Loucy (cell line): ENCODE results near the gene AKAP6.

ENCODE experiments used
- H2AFZ ChIP-seq: fragments of 200-600 bp; sonication (generic); 2 replicates; pipeline ENCODE4 v1.6.0; 2016; ENCODE audit warnings: antibody characterized with exemption, mild to moderate bottlenecking, low read length, moderate library complexity
- H3F3A ChIP-seq: fragments of 200-600 bp; 2 replicates; pipeline ENCODE4 v1.6.0; 2016; ENCODE audit warnings: antibody characterized with exemption, low read depth, mild to moderate bottlenecking
- H3K27me3 ChIP-seq: fragments of 200-600 bp; sonication (generic); 2 replicates; pipeline ENCODE4 v1.6.1; 2014; ENCODE audit warnings: low read length, mild to moderate bottlenecking; ENCODE audit not compliant: insufficient read depth, poor library complexity, severe bottlenecking
- H3K36me3 ChIP-seq: fragments of 200-600 bp; sonication (generic); 2 replicates; pipeline ENCODE4 v1.6.1; 2016; ENCODE audit warnings: low read length; ENCODE audit not compliant: insufficient read depth
- H3K4me1 ChIP-seq: fragments of 200-600 bp; sonication (generic); 2 replicates; pipeline ENCODE4 v1.5.1; 2014; ENCODE audit warnings: low read length, mild to moderate bottlenecking; ENCODE audit not compliant: insufficient read depth, poor library complexity, severe bottlenecking
- H3K4me2 ChIP-seq: fragments of 200-600 bp; sonication (generic); 2 replicates; pipeline ENCODE4 v1.6.0; 2014; ENCODE audit warnings: antibody characterized with exemption, low read length, low read depth, mild to moderate bottlenecking; ENCODE audit not compliant: poor library complexity, severe bottlenecking
- H3K4me3 ChIP-seq: fragments of 200-600 bp; sonication (generic); 2 replicates; pipeline ENCODE4 v1.5.1; 2014; ENCODE audit warnings: low read length, mild to moderate bottlenecking, mixed read lengths; ENCODE audit not compliant: poor library complexity, severe bottlenecking
- H3K79me2 ChIP-seq: fragments of 200-600 bp; sonication (generic); 2 replicates; pipeline ENCODE4 v1.6.1; 2014; ENCODE audit warnings: low read length; ENCODE audit not compliant: insufficient read depth
- H3K9ac ChIP-seq: fragments of 200-600 bp; sonication (generic); 2 replicates; pipeline ENCODE4 v1.6.0; 2014; ENCODE audit warnings: mild to moderate bottlenecking, low read depth, low read length, moderate library complexity; ENCODE audit not compliant: poor library complexity, severe bottlenecking
- H3K9me2 ChIP-seq: fragments of 200-600 bp; sonication (generic); replicated peaks from 2 replicates; pipeline ENCODE4 v1.6.1; 2016; ENCODE audit warnings: low read depth, low read length, mixed read lengths
- H3K9me3 ChIP-seq: fragments of 200-600 bp; sonication (generic); 2 replicates; pipeline ENCODE4 v1.6.1; 2014; ENCODE audit warnings: mild to moderate bottlenecking, antibody characterized with exemption, low read length, low read depth; ENCODE audit not compliant: insufficient read depth
- H4K20me1 ChIP-seq: fragments of 200-600 bp; sonication (generic); 2 replicates; pipeline ENCODE4 v1.6.0; 2014; ENCODE audit warnings: antibody characterized with exemption, low read length, mild to moderate bottlenecking; ENCODE audit not compliant: insufficient read depth, poor library complexity, severe bottlenecking
- CTCF ChIP-seq: fragments of 200-600 bp; sonication (generic); conservative IDR thresholded peaks from 2 replicates; pipeline ENCODE4 v1.5.1; 2014; ENCODE audit warnings: mild to moderate bottlenecking, antibody characterized with exemption, low read length
- EZH2phosphoT487 ChIP-seq: fragments of 200-600 bp; IDR thresholded peaks from 2 replicates; pipeline ENCODE4 v1.6.1; 2018; ENCODE audit warnings: antibody characterized with exemption, mild to moderate bottlenecking, moderate library complexity, borderline replicate concordance

Gene AKAP6

GRCh38 chr14:32349322-32349721 is 20.2 kb downstream of the AKAP6 start:
- Histone ChIP-seq H3K4me1 (no peaks in the 10 kb centered on the region), H3K4me3 (no peak overlapping the region), H3F3A (no peaks in the 10 kb centered on the region), H3K36me3 (no peaks in the 10 kb centered on the region), H4K20me1 (no peaks in the 10 kb centered on the region), H3K9me2 (no peaks in the 10 kb centered on the region), H3K9ac (no peak overlapping the region), H3K27me3 (no peaks in the 10 kb centered on the region), H2AFZ (no peak overlapping the region), H3K79me2 (no peaks in the 10 kb centered on the region), H3K9me3 (no peaks in the 10 kb centered on the region), H3K4me2 (no peak overlapping the region)
- TF ChIP-seq CTCF (no peak), EZH2phosphoT487 (no peak)

GRCh38 chr14:32350020-32350419 is 20.9 kb downstream of the AKAP6 start:
- H3K9me2 ChIP-seq, result no peaks in the 10 kb centered on the region
- no peaks in the 10 kb centered on the region for H3F3A ChIP-seq
- no peaks in the 10 kb centered on the region for H3K79me2 ChIP-seq
- no peak overlapping the region for H3K4me3 ChIP-seq
- H4K20me1 ChIP-seq, result no peaks in the 10 kb centered on the region
- H3K36me3 ChIP-seq, result no peaks in the 10 kb centered on the region
- no peaks in the 10 kb centered on the region for H3K27me3 ChIP-seq
- TF ChIP-seq CTCF (no peak), EZH2phosphoT487 (no peak)
- no peak overlapping the region for H2AFZ ChIP-seq
- no peaks in the 10 kb centered on the region for H3K4me1 ChIP-seq
- no peak overlapping the region for H3K4me2 ChIP-seq
- H3K9me3 ChIP-seq, result no peaks in the 10 kb centered on the region
- H3K9ac ChIP-seq, result no peak overlapping the region

GRCh38 chr14:32352631-32353030 is 23.5 kb downstream of the AKAP6 start:
- H4K20me1 ChIP-seq, result no peaks in the 10 kb centered on the region
- H3K27me3 ChIP-seq, result no peaks in the 10 kb centered on the region
- no peak overlapping the region for H3K4me3 ChIP-seq
- no peaks in the 10 kb centered on the region for H3F3A ChIP-seq
- no peaks in the 10 kb centered on the region for H3K9me3 ChIP-seq
- no peaks in the 10 kb centered on the region for H3K79me2 ChIP-seq
- H3K9ac ChIP-seq, result no peak overlapping the region
- TF ChIP-seq EZH2phosphoT487, result no peak
- TF ChIP-seq CTCF, result no peak
- no peaks in the 10 kb centered on the region for H3K36me3 ChIP-seq
- H3K9me2 ChIP-seq, result no peaks in the 10 kb centered on the region
- H3K4me1 ChIP-seq, result no peaks in the 10 kb centered on the region
- no peak overlapping the region for H2AFZ ChIP-seq
- no peak overlapping the region for H3K4me2 ChIP-seq
